Caco-2 (cell line): ENCODE results near the gene BICD2. TPM values are rescaled to one million over a fixed set of nuclear protein-coding genes. Genes with fewer than 3 reads are reported as not detected.
A peak's percentile ranks its signal among the peaks of the same experiment; 100 is the strongest.

Source experiments
- BruUV-seq: library from RNA; stranded (reverse); fragments of 400-500 nt; replicated peaks from 2 replicates; lab custom pipeline; 2021; lab: Mats Ljungman, UMichigan
- CTCF ChIA-PET: fragments of 300-600 bp; sonication (Branson Sonifier 250); formaldehyde crosslinking; loops from one replicate; lab custom pipeline; 2022; ENCODE audit warnings: antibody characterized with exemption; lab: Charles Lee
- POLR2A ChIA-PET: fragments of 300-600 bp; sonication (Branson Sonifier 250); formaldehyde crosslinking; loops from one replicate; lab custom pipeline; 2022; ENCODE audit warnings: antibody characterized with exemption; lab: Charles Lee
- DNase-seq, 2 experiments: peaks; one replicate each; pipeline versions ENCODE4 v3.0.0 to v3.0.0-alpha.2; 2020 to 2022
- H3K27me3 ChIP-seq: replicated peaks from 2 replicates; pipeline ENCODE4 v1.6.0; 2011; ENCODE audit warnings: low read length; ENCODE audit not compliant: control insufficient read depth, insufficient read depth
- H3K36me3 ChIP-seq: 2 replicates; pipeline ENCODE4 v1.5.1; 2011; ENCODE audit warnings: low read length; ENCODE audit not compliant: control insufficient read depth, insufficient read depth
- H3K4me1 ChIP-seq: fragments of 250-450 bp; sonication (Bioruptor Pico); 2 replicates; pipeline ENCODE4 v1.5.1; 2020; ENCODE audit warnings: mild to moderate bottlenecking
- H3K4me3 ChIP-seq: 2 replicates; pipeline ENCODE4 v1.5.1; 2011; ENCODE audit warnings: low read depth, mild to moderate bottlenecking, control low read depth, low read length
- H3K9me3 ChIP-seq: fragments of 250-450 bp; sonication (Bioruptor Pico); 2 replicates; pipeline ENCODE4 v1.5.1; 2020; ENCODE audit warnings: mild to moderate bottlenecking, moderate library complexity
- H3K27ac Mint-ChIP-seq: one replicate; pipeline ENCODE4 v1.8.0; 2022; ENCODE audit warnings: mixed read lengths; ENCODE audit not compliant: unreplicated experiment
- H3K27me3 Mint-ChIP-seq: one replicate; pipeline ENCODE4 v1.8.0; 2022; ENCODE audit warnings: mixed read lengths; ENCODE audit not compliant: insufficient read depth, unreplicated experiment
- H3K36me3 Mint-ChIP-seq: one replicate; pipeline ENCODE4 v1.8.0; 2022; ENCODE audit warnings: mild to moderate bottlenecking, mixed read lengths; ENCODE audit not compliant: insufficient read depth, unreplicated experiment
- H3K4me1 Mint-ChIP-seq: one replicate; pipeline ENCODE4 v1.8.0; 2022; ENCODE audit warnings: low read depth, mixed read lengths; ENCODE audit not compliant: unreplicated experiment
- H3K4me3 Mint-ChIP-seq: one replicate; pipeline ENCODE4 v1.8.0; 2022; ENCODE audit warnings: mild to moderate bottlenecking, moderate library complexity, mixed read lengths; ENCODE audit not compliant: unreplicated experiment
- H3K9me3 Mint-ChIP-seq: one replicate; pipeline ENCODE4 v1.8.0; 2022; ENCODE audit warnings: mixed read lengths; ENCODE audit not compliant: unreplicated experiment
- CTCF ChIP-seq, 2 experiments: fragments of 200-600 bp in 1 of 2; IDR thresholded peaks; 1 replicate in 1 of 2; 2 replicates in 1 of 2; pipeline versions ENCODE4 v1.5.1 to v1.8.0; 2011 to 2022; ENCODE audit warnings: antibody characterized with exemption in 1 of 2, control low read depth in 1 of 2, inconsistent platforms in 1 of 2, low read depth in 1 of 2, low read length in 1 of 2, mild to moderate bottlenecking in 1 of 2, moderate library complexity in 1 of 2; ENCODE audit not compliant: insufficient read depth in 1 of 2, severe bottlenecking in 1 of 2, unreplicated experiment in 1 of 2
- intact Hi-C: fragments of 100-400 bp; cut with micrococcal nuclease; formaldehyde crosslinking; loops from one replicate; pipeline ENCODE4 v1.10.0; 2022; ENCODE audit not compliant: unreplicated experiment
- total RNA-seq: library from RNA; stranded (reverse); gene quantifications from 2 replicates; pipeline ENCODE4 v1.2.3, GENCODE V29; 2022

The BICD2 gene
- total RNA-seq, 1 experiment from 2014 or later, result 13.7 TPM

GRCh38 chr9:92740009-92740408 is 24.6 kb downstream of the BICD2 start:
- no peaks in the 10 kb centered on the region for H3K4me1 ChIP-seq
- no peak for DNase-seq
- CTCF ChIA-PET, result no interaction called here
- no peaks in the 10 kb centered on the region for H3K36me3 ChIP-seq
- no TSS peak for BruUV-seq
- Mint-ChIP-seq H3K27ac (no peak overlapping the region), H3K36me3 (no peaks in the 10 kb centered on the region), H3K4me3 (no peak overlapping the region), H3K27me3 (no peaks in the 10 kb centered on the region), H3K4me1 (no peaks in the 10 kb centered on the region), H3K9me3 (no peaks in the 10 kb centered on the region)
- POLR2A ChIA-PET, result no interaction called here
- no peak overlapping the region for H3K4me3 ChIP-seq
- no peaks in the 10 kb centered on the region for H3K9me3 ChIP-seq
- intact Hi-C loops, result no loop called here
- no peak for TF ChIP-seq CTCF (IDR thresholded peaks at IDR 0.05; ENCODE audit: insufficient read depth in 1 of 2, low read depth in 1 of 2, low read length in 1 of 2, severe bottlenecking in 1 of 2, unreplicated experiment in 1 of 2)
- H3K27me3 ChIP-seq, result no peaks in the 10 kb centered on the region

- no peaks in the 10 kb centered on the region for H3K27me3 ChIP-seq
- H3K27me3 Mint-ChIP-seq, result no peaks in the 10 kb centered on the region
- H3K4me3 Mint-ChIP-seq, result no peak overlapping the region
- H3K36me3 ChIP-seq, result no peaks in the 10 kb centered on the region
- H3K4me3 ChIP-seq, result no peak overlapping the region
- TF ChIP-seq CTCF (IDR thresholded peaks at IDR 0.05; ENCODE audit: insufficient read depth in 1 of 2, low read depth in 1 of 2, low read length in 1 of 2, severe bottlenecking in 1 of 2, unreplicated experiment in 1 of 2), result no peak
- H3K36me3 Mint-ChIP-seq, result no peaks in the 10 kb centered on the region
- no peak overlapping the region for H3K27ac Mint-ChIP-seq
- no peaks in the 10 kb centered on the region for H3K9me3 Mint-ChIP-seq
- no TSS peak for BruUV-seq
- no peak for DNase-seq
- H3K4me1 ChIP-seq, result no peaks in the 10 kb centered on the region
- intact Hi-C loops, result no loop called here
- H3K9me3 ChIP-seq, result no peaks in the 10 kb centered on the region
- ChIA-PET POLR2A (no interaction called here), CTCF (no interaction called here)
- no peaks in the 10 kb centered on the region for H3K4me1 Mint-ChIP-seq
These were observed 25.2 kb downstream of the BICD2 start for GRCh38 chr9:92739346-92739970.

GRCh38 chr9:92738661-92739081 is 26.0 kb downstream of the BICD2 start:
- intact Hi-C loops, result no loop called here
- ChIA-PET POLR2A (no interaction called here), CTCF (no interaction called here)
- Mint-ChIP-seq H3K4me1 (no peaks in the 10 kb centered on the region), H3K27me3 (no peaks in the 10 kb centered on the region), H3K4me3 (no peak overlapping the region), H3K27ac (no peak overlapping the region), H3K36me3 (no peaks in the 10 kb centered on the region), H3K9me3 (no peaks in the 10 kb centered on the region)
- Histone ChIP-seq H3K4me1 (no peaks in the 10 kb centered on the region), H3K9me3 (no peaks in the 10 kb centered on the region), H3K36me3 (no peaks in the 10 kb centered on the region), H3K27me3 (no peaks in the 10 kb centered on the region), H3K4me3 (no peak overlapping the region)
- BruUV-seq, result no TSS peak
- DNase-seq, result peak in 1 of 2 experiments; percentile 41
- TF ChIP-seq CTCF (IDR thresholded peaks at IDR 0.05; ENCODE audit: insufficient read depth in 1 of 2, low read depth in 1 of 2, low read length in 1 of 2, severe bottlenecking in 1 of 2, unreplicated experiment in 1 of 2), result no peak
